ENCODE results near the gene NOS1. TPM values are rescaled to one million over a fixed set of nuclear protein-coding genes. Genes with fewer than 3 reads are reported as not detected.

Gene NOS1
- total RNA-seq: not detected in 2 replicates

DNA sequence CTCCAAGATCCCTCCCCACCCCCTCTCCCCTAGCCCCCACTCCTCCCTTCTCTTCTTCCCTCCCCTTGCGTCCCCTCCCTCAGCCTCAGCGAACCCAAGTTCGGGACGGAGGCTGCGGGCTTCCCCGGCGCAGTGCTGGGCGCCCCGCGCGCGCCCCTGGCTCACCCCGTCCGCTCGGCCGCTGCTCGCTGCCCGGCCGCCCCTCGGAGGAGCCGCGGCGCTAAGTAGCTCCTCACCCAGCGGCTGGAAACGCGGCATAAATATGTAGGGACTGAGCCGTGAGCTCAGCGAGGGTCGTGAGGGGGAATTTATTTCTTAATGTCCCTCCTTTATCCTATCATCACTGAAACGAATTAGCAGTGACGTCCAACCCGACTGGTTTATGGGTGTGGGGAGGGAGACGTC, at the start of gene NOS1:
NOS1 (minus strand) TSS at position 280 of the 405 bp plus-strand sequence. CDS start 30,557 bp downstream, outside the sequence.

GRCh38 chr12:117190210-117190781, 171.1 kb downstream of the NOS1 start, which contains the start of gene FBXO21:
TSS of gene FBXO21 (minus strand) at chr12:117190470. CDS start at chr12:117190456, 14 bp downstream.

Other genes starting within 250 kb of the NOS1 start
- 22.0 and 34.8 TPM in 2 replicates for gene FBXO21, start 171.2 kb downstream of the NOS1 start, total RNA-seq

Measured in cardiac atrium fibroblast (primary cell).